ENCODE measurements around the gene GLRX5. TPM values are rescaled to one million over a fixed set of nuclear protein-coding genes. Genes with fewer than 3 reads are reported as not detected.

Gene GLRX5
- total and polyA plus RNA-seq, 2 experiments from 2014 or later = 50.0 to 105 TPM

GRCh38 chr14:95520346-95520745 lies 14.5 kb upstream of the GLRX5 start:
- no peak for TF ChIP-seq EZH2phosphoT487 (IDR thresholded peaks at IDR 0.05; ENCODE audit: low read depth, severe bottlenecking, unreplicated experiment)
- 83% methylated on average over 3 of the region's 3 CpGs for WGBS (ENCODE audit: low lambda C conversion rate, missing lambda C conversion rate)
- Histone ChIP-seq H3K36me3 (replicated peaks; ENCODE audit: insufficient read depth, low read depth) (no peaks in the 10 kb centered on the region), H3K27ac (no peak overlapping the region), H3K4me1 (ENCODE audit: insufficient read depth) (peaks cover 35% of the 10 kb centered on the region), H2AFZ (no peak overlapping the region), H4K20me1 (ENCODE audit: insufficient read depth, poor library complexity, severe bottlenecking) (no peaks in the 10 kb centered on the region), H3K4me2 (no peak overlapping the region), H3K79me2 (no peaks in the 10 kb centered on the region), H3K9me3 (ENCODE audit: low read depth) (no peaks in the 10 kb centered on the region), H3K27me3 (no peaks in the 10 kb centered on the region), H3K4me3 (no peak overlapping the region), H3K9me2 (replicated peaks; ENCODE audit: insufficient read depth) (no peaks in the 10 kb centered on the region)
- no peak for DNase-seq (ENCODE audit: low spot score)

GRCh38 chr14:95521001-95521400 lies 13.8 kb upstream of the GLRX5 start:
- Histone ChIP-seq H3K4me2 (no peak overlapping the region), H3K4me3 (no peak overlapping the region), H3K27me3 (no peaks in the 10 kb centered on the region), H3K27ac (no peak overlapping the region), H4K20me1 (ENCODE audit: insufficient read depth, poor library complexity, severe bottlenecking) (no peaks in the 10 kb centered on the region), H3K9me3 (ENCODE audit: low read depth) (no peaks in the 10 kb centered on the region), H3K36me3 (replicated peaks; ENCODE audit: insufficient read depth, low read depth) (no peaks in the 10 kb centered on the region), H3K9me2 (replicated peaks; ENCODE audit: insufficient read depth) (no peaks in the 10 kb centered on the region), H2AFZ (no peak overlapping the region), H3K4me1 (ENCODE audit: insufficient read depth) (peaks cover 29% of the 10 kb centered on the region), H3K79me2 (no peaks in the 10 kb centered on the region)
- WGBS (ENCODE audit: low lambda C conversion rate, missing lambda C conversion rate) = 89% methylated on average over 3 of the region's 4 CpGs
- TF ChIP-seq CTCF (IDR thresholded peaks at IDR 0.05; ENCODE audit: poor library complexity) = no peak
- no peak for TF ChIP-seq EZH2 (IDR thresholded peaks at IDR 0.05; ENCODE audit: borderline replicate concordance)
- no peak for TF ChIP-seq EZH2phosphoT487 (IDR thresholded peaks at IDR 0.05; ENCODE audit: low read depth, severe bottlenecking, unreplicated experiment)
- no peak for DNase-seq (ENCODE audit: low spot score)

GRCh38 chr14:95522116-95522515 lies 12.7 kb upstream of the GLRX5 start:
- peaks cover 24% of the 10 kb centered on the region for H3K4me1 ChIP-seq (ENCODE audit: insufficient read depth)
- no peaks in the 10 kb centered on the region for H3K9me2 ChIP-seq (replicated peaks; ENCODE audit: insufficient read depth)
- no peak for TF ChIP-seq CTCF (IDR thresholded peaks at IDR 0.05; ENCODE audit: poor library complexity)
- TF ChIP-seq EZH2 (IDR thresholded peaks at IDR 0.05; ENCODE audit: borderline replicate concordance) = no peak
- TF ChIP-seq EZH2phosphoT487 (IDR thresholded peaks at IDR 0.05; ENCODE audit: low read depth, severe bottlenecking, unreplicated experiment) = no peak
- H3K27ac ChIP-seq = no peak overlapping the region
- no peak overlapping the region for H3K4me3 ChIP-seq
- no peaks in the 10 kb centered on the region for H4K20me1 ChIP-seq (ENCODE audit: insufficient read depth, poor library complexity, severe bottlenecking)
- H3K79me2 ChIP-seq = no peaks in the 10 kb centered on the region
- no peaks in the 10 kb centered on the region for H3K27me3 ChIP-seq
- H3K4me2 ChIP-seq = no peak overlapping the region
- H3K36me3 ChIP-seq (replicated peaks; ENCODE audit: insufficient read depth, low read depth) = no peaks in the 10 kb centered on the region
- 93% methylated on average over 11 of the region's 11 CpGs for whole genome bisulfite sequencing (ENCODE audit: low lambda C conversion rate, missing lambda C conversion rate)
- no peak for DNase-seq (ENCODE audit: low spot score)
- H2AFZ ChIP-seq = no peak overlapping the region
- H3K9me3 ChIP-seq (ENCODE audit: low read depth) = no peaks in the 10 kb centered on the region

- Histone ChIP-seq H3K79me2 (peaks cover under 1% of the 10 kb centered on the region), H2AFZ (no peak overlapping the region), H3K36me3 (replicated peaks; ENCODE audit: insufficient read depth, low read depth) (no peaks in the 10 kb centered on the region), H3K9me2 (replicated peaks; ENCODE audit: insufficient read depth) (no peaks in the 10 kb centered on the region), H3K27ac (peak overlapping the region; percentile 84), H3K4me1 (ENCODE audit: insufficient read depth) (peaks cover 19% of the 10 kb centered on the region), H3K4me3 (no peak overlapping the region), H3K4me2 (no peak overlapping the region), H3K27me3 (no peaks in the 10 kb centered on the region), H4K20me1 (ENCODE audit: insufficient read depth, poor library complexity, severe bottlenecking) (no peaks in the 10 kb centered on the region), H3K9me3 (ENCODE audit: low read depth) (no peaks in the 10 kb centered on the region)
- no peak for TF ChIP-seq EZH2 (IDR thresholded peaks at IDR 0.05; ENCODE audit: borderline replicate concordance)
- TF ChIP-seq CTCF (IDR thresholded peaks at IDR 0.05; ENCODE audit: poor library complexity) = no peak
- TF ChIP-seq EZH2phosphoT487 (IDR thresholded peaks at IDR 0.05; ENCODE audit: low read depth, severe bottlenecking, unreplicated experiment) = no peak
- 95% methylated on average over 4 of the region's 4 CpGs for WGBS (ENCODE audit: low lambda C conversion rate, missing lambda C conversion rate)
- no peak for DNase-seq (ENCODE audit: low spot score)
These were observed 12.3 kb upstream of the GLRX5 start for GRCh38 chr14:95522556-95522955.

All from hepatocyte (in vitro differentiated cells).